Suprapubic skin (tissue), 4 donors: ENCODE data around the gene GLT8D1. TPM values are rescaled to one million over a fixed set of nuclear protein-coding genes. Genes with fewer than 3 reads are reported as not detected.
A peak's percentile ranks its signal among the peaks of the same experiment; 100 is the strongest.

ENCODE experiments used
- DNase-seq, 2 donors: peaks; one replicate each; pipeline ENCODE4 v3.0.0-alpha.2; 2019; ENCODE audit warnings: low spot score in 2 of 2
- H3K27ac ChIP-seq: fragments of 200-600 bp; sonication (generic); one replicate; pipeline ENCODE4 v1.5.1; 2019
- H3K27me3 ChIP-seq: fragments of 200-600 bp; sonication (generic); one replicate; pipeline ENCODE4 v1.5.1; 2019
- H3K36me3 ChIP-seq: fragments of 200-600 bp; sonication (generic); one replicate; pipeline ENCODE4 v1.5.1; 2019
- H3K4me1 ChIP-seq: fragments of 200-600 bp; sonication (generic); one replicate; pipeline ENCODE4 v1.5.1; 2019
- H3K4me3 ChIP-seq: fragments of 200-600 bp; sonication (generic); one replicate; pipeline ENCODE4 v1.5.1; 2019; ENCODE audit warnings: mild to moderate bottlenecking
- H3K9me3 ChIP-seq: fragments of 200-600 bp; sonication (generic); one replicate; pipeline ENCODE4 v1.5.1; 2019
- EP300 ChIP-seq: sonication (generic); formaldehyde crosslinking; IDR thresholded peaks from one replicate; pipeline ENCODE4 v1.6.1; 2017; ENCODE audit warnings: antibody characterized with exemption
- POLR2A ChIP-seq, 2 donors: fragments of 450-650 bp; IDR thresholded peaks; one replicate each; pipeline ENCODE4 v1.6.1; 2017; ENCODE audit warnings: antibody characterized with exemption in 2 of 2, mild to moderate bottlenecking in 2 of 2, moderate library complexity in 2 of 2
- POLR2AphosphoS5 ChIP-seq, 3 donors: sonication (generic); formaldehyde crosslinking; IDR thresholded peaks; one replicate each; pipeline ENCODE4 v1.6.1; 2017; ENCODE audit warnings: antibody characterized with exemption in 3 of 3
- WGBS: methylation state at CpG from one replicate; pipeline ENCODE4 v1.1.5; 2018; 5-methylcytosine and 5-hydroxymethylcytosine counted together
- total RNA-seq, 4 donors: library from RNA; depleted of rRNA; stranded (reverse); fragments of >200 nt; gene quantifications; one replicate each; pipeline ENCODE4 v1.1.0, GENCODE V29; 2016
- TF ChIP-seq, protein P1 (sequence below), 2 donors: fragments of 200-600 bp in 1 of 2; fragments of 450-650 bp in 1 of 2; sonication (generic) in 1 of 2; IDR thresholded peaks; one replicate each; pipeline ENCODE4 v1.5.1; 2016 to 2019; ENCODE audit warnings: antibody characterized with exemption in 2 of 2, mild to moderate bottlenecking in 1 of 2, moderate library complexity in 1 of 2

Gene GLT8D1
- total RNA-seq, 4 donors from 2014 or later = 24.1 to 43.9 (median 28.7) TPM

DNA sequence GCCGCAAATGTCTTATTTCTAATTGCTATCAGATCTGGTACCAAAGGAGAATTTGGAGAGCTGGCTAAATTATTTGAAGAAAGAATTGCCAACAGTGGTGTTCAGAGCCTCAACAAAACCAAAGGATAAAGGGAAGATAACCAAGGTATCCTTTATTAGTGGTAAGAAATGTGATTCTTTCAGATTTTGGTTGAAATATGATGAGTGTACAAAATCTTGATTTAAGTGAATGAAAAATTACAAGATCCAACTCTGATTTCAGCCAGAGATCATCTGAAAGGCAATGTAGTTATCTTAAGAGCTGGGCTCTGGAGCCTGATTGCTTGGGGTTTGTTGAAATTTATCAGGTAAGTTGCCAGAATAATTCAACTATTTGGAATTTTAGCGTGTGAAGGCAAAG is 15.0 kb downstream of the GLT8D1 start:
- no peaks in the 10 kb centered on the region for H3K27me3 ChIP-seq
- 94% methylated on average over 2 of the region's 2 CpGs for WGBS
- no peaks in the 10 kb centered on the region for H3K9me3 ChIP-seq
- H3K4me1 ChIP-seq = peaks cover 27% of the 10 kb centered on the region
- DNase-seq = no peak
- no peak for TF ChIP-seq POLR2A (IDR thresholded peaks at IDR 0.05)
- no peak for TF ChIP-seq EP300
- TF ChIP-seq, protein P1, sequence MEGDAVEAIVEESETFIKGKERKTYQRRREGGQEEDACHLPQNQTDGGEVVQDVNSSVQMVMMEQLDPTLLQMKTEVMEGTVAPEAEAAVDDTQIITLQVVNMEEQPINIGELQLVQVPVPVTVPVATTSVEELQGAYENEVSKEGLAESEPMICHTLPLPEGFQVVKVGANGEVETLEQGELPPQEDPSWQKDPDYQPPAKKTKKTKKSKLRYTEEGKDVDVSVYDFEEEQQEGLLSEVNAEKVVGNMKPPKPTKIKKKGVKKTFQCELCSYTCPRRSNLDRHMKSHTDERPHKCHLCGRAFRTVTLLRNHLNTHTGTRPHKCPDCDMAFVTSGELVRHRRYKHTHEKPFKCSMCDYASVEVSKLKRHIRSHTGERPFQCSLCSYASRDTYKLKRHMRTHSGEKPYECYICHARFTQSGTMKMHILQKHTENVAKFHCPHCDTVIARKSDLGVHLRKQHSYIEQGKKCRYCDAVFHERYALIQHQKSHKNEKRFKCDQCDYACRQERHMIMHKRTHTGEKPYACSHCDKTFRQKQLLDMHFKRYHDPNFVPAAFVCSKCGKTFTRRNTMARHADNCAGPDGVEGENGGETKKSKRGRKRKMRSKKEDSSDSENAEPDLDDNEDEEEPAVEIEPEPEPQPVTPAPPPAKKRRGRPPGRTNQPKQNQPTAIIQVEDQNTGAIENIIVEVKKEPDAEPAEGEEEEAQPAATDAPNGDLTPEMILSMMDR (IDR thresholded peaks at IDR 0.05) = no peak
- no peak for TF ChIP-seq POLR2AphosphoS5 (IDR thresholded peaks at IDR 0.05)
- H3K36me3 ChIP-seq = peaks cover 82% of the 10 kb centered on the region
- H3K27ac ChIP-seq = no peak overlapping the region
- H3K4me3 ChIP-seq = no peak overlapping the region

DNA sequence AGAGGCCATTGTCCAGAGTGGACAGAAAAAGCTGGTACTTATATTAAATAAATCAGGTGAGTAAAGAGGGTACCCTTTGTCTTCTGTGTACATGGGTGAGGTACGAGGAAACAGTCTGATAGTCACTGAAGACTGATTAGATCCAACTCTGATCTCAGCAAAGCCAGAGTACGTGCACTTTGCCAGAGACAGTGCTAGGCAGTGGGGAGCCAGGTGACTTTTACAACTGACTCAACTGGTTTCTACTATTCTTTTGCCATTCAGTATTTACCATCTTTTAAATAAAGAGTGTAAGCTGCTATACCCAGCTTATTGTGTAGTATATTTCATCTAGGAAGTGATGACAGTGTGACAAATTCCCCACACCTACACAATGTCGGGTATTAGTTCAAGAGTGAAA is 16.4 kb downstream of the GLT8D1 start:
- Histone ChIP-seq H3K4me3 (no peak overlapping the region), H3K4me1 (peaks cover 35% of the 10 kb centered on the region), H3K27me3 (no peaks in the 10 kb centered on the region), H3K36me3 (peaks cover 69% of the 10 kb centered on the region), H3K27ac (no peak overlapping the region), H3K9me3 (no peaks in the 10 kb centered on the region)
- WGBS = 79% methylated on average over 3 of the region's 3 CpGs
- no peak for DNase-seq
- TF ChIP-seq POLR2AphosphoS5 (IDR thresholded peaks at IDR 0.05) = no peak
- no peak for TF ChIP-seq EP300
- no peak for TF ChIP-seq POLR2A (IDR thresholded peaks at IDR 0.05)
- TF ChIP-seq, protein P1 (IDR thresholded peaks at IDR 0.05) = no peak

DNA sequence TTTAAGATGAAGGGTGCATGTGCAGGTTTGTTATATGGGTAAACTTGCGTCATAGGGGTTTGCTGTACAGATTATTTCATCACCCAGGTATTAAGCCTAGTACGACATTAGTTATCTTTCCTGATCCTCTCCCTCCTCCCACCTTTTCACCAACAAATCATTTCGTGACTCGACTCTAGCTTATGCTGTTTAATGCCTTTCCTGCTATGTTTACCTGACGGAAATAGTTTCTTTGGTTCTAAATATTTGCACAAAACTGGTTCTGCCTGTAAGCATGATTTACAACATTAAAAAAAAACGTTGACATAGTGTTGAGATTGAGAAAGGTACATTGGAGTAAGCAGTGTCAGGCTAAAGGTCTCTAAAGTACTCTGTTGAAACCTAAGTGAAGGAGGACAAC is 17.3 kb downstream of the GLT8D1 start:
- WGBS = 64% methylated on average over 6 of the region's 6 CpGs
- Histone ChIP-seq H3K36me3 (peaks cover 61% of the 10 kb centered on the region), H3K27me3 (no peaks in the 10 kb centered on the region), H3K4me1 (peaks cover 44% of the 10 kb centered on the region), H3K4me3 (no peak overlapping the region), H3K9me3 (no peaks in the 10 kb centered on the region), H3K27ac (peak overlapping the region; percentile 50)
- TF ChIP-seq POLR2AphosphoS5 (IDR thresholded peaks at IDR 0.05) (no peak), EP300 (no peak), POLR2A (IDR thresholded peaks at IDR 0.05) (no peak)
- TF ChIP-seq, protein P1 (IDR thresholded peaks at IDR 0.05) = no peak
- no peak for DNase-seq

DNA sequence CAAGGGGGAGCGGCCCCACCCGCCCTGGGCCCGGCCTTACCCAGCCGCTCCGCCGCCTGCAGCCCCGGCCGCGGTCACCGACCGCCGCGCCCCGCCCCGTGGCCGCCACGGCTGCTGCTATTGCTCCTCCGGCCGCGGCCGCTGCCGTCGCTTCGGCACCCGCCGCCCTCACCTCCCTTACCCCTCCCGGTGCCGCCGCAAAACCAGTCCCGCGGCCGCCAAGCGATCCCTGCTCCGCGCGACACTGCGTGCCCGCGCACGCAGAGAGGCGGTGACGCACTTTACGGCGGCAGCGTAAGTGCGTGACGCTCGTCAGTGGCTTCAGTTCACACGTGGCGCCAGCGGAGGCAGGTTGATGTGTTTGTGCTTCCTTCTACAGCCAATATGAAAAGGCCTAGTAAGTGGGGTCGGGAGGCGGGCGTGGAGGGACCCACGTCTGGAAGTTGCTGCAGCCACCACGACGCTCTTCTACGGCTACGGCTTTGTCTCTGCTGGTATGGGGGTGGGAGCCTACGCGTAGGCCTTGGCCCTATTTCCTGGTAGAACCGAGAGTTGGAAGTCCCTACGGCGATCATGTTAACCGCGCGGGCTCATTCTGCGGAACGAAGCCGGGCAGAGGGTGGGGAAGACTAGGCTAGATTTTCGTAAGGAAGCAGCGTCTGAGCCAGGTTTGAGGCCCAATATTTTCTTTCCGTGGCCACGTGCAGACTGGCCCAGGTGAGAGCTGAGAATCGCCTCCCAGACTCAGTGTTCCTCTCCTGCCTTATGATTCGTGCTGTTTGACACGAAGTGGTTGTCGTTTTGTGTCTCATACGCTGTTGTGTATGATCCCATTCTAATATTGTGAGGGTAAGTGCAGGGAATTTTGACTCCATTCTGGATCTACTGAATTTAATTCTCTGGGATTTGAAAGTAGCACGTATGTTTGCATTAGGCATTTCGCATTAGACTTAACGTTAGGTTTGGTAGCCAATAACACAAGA is 19.6 kb downstream of the GLT8D1 start, which contains the start of the genes GNL3 and PBRM1:
Gene GNL3 (plus strand): TSS at position 324 of the 983 bp plus-strand sequence. CDS start 61 bp downstream, at position 385.
Gene PBRM1 (minus strand): TSS at position 205 of the 983 bp plus-strand sequence.
- under 1% methylated on average over 25 of the region's 82 CpGs for WGBS
- H3K4me1 ChIP-seq = peaks cover 66% of the 10 kb centered on the region

More for the DNA sequence above, 19.6 kb downstream of the GLT8D1 start, which contains the start of the genes GNL3 and PBRM1:
- peak; percentile 94 to 95 for DNase-seq
- Histone ChIP-seq H3K36me3 (peaks cover 38% of the 10 kb centered on the region), H3K27me3 (no peaks in the 10 kb centered on the region), H3K9me3 (no peaks in the 10 kb centered on the region), H3K4me3 (peak within 1 kb of the TSS; percentile 85), H3K27ac (peak within 1 kb of the TSS; percentile 99)
- TF ChIP-seq, protein P1 (IDR thresholded peaks at IDR 0.05) = no peak
- TF ChIP-seq POLR2A (IDR thresholded peaks at IDR 0.05) (peak in 1 of 2 donors; percentile 58), EP300 (peak; percentile 44), POLR2AphosphoS5 (IDR thresholded peaks at IDR 0.05) (peak; percentile 92 to 97 (median 96))
